CD4-positive, alpha-beta memory T cell (primary cell): ENCODE data around the gene PRDM16. TPM values are rescaled to one million over a fixed set of nuclear protein-coding genes. Genes with fewer than 3 reads are reported as not detected.

Source experiments
- CTCF ChIA-PET: fragments of 350-600 bp; sonication (Branson Sonifier 250); formaldehyde crosslinking; loops from one replicate; lab custom pipeline; 2021; ENCODE audit warnings: inconsistent platforms; ENCODE audit not compliant: partially characterized antibody; lab: Charles Lee
- POLR2A ChIA-PET: fragments of 350-600 bp; sonication (Branson Sonifier 250); formaldehyde crosslinking; loops from one replicate; lab custom pipeline; 2021; ENCODE audit not compliant: partially characterized antibody; lab: Charles Lee
- DNase-seq, 5 donors: peaks; one replicate each; pipeline versions ENCODE4 v3.0.0 to v3.0.0-alpha.2; 2020 to 2022; ENCODE audit warnings: mixed read lengths in 1 of 5
- H3K27ac ChIP-seq: one replicate; pipeline ENCODE4 v1.7.0; 2013; ENCODE audit warnings: low read depth, low read length
- H3K27me3 ChIP-seq: 2 replicates; pipeline ENCODE4 v1.7.0; 2013; ENCODE audit warnings: mild to moderate bottlenecking, low read length, moderate library complexity; ENCODE audit not compliant: insufficient read depth
- H3K36me3 ChIP-seq: 2 replicates; pipeline ENCODE4 v1.7.0; 2013; ENCODE audit warnings: mild to moderate bottlenecking, low read length, moderate library complexity; ENCODE audit not compliant: insufficient read depth
- H3K4me1 ChIP-seq: 2 replicates; pipeline ENCODE4 v1.7.0; 2013; ENCODE audit warnings: mild to moderate bottlenecking, low read length, moderate library complexity; ENCODE audit not compliant: insufficient read depth
- H3K4me3 ChIP-seq, 2 donors: one replicate each; pipeline ENCODE4 v1.7.0; 2013; ENCODE audit warnings: low read length in 2 of 2, mild to moderate bottlenecking in 1 of 2
- H3K9me3 ChIP-seq, 2 donors: one replicate each; pipeline ENCODE4 v1.7.0; 2013; ENCODE audit warnings: low read length in 2 of 2, control low read depth in 1 of 2; ENCODE audit not compliant: control insufficient read depth in 1 of 2
- H3K27ac Mint-ChIP-seq, 7 donors: one replicate each; pipeline ENCODE4 v1.8.0; 2020 to 2021; ENCODE audit warnings: mixed read lengths in 7 of 7, mild to moderate bottlenecking in 6 of 7, inconsistent platforms in 3 of 7, moderate library complexity in 3 of 7
- H3K27me3 Mint-ChIP-seq, 2 donors: one replicate each; pipeline ENCODE4 v1.8.0; 2020 to 2021; ENCODE audit warnings: mixed read lengths in 2 of 2
- H3K36me3 Mint-ChIP-seq, 2 donors: one replicate each; pipeline ENCODE4 v1.8.0; 2020 to 2021; ENCODE audit warnings: mixed read lengths in 2 of 2, inconsistent platforms in 1 of 2, mild to moderate bottlenecking in 1 of 2
- H3K4me1 Mint-ChIP-seq, 4 donors: one replicate each; pipeline ENCODE4 v1.8.0; 2020 to 2021; ENCODE audit warnings: mixed read lengths in 4 of 4, mild to moderate bottlenecking in 1 of 4
- H3K4me3 Mint-ChIP-seq, 8 donors: one replicate each; pipeline ENCODE4 v1.8.0; 2020 to 2021; ENCODE audit warnings: mixed read lengths in 8 of 8, mild to moderate bottlenecking in 7 of 8, moderate library complexity in 6 of 8, inconsistent platforms in 3 of 8
- H3K9me3 Mint-ChIP-seq, 8 donors: one replicate each; pipeline ENCODE4 v1.8.0; 2020 to 2021; ENCODE audit warnings: mixed read lengths in 8 of 8, mild to moderate bottlenecking in 5 of 8, inconsistent platforms in 3 of 8, moderate library complexity in 1 of 8
- intact Hi-C: fragments of 100-400 bp; cut with micrococcal nuclease; formaldehyde crosslinking; loops from one replicate; pipeline ENCODE4 v1.15.1; 2023
- polyA plus RNA-seq, 2 donors: library from polyadenylated mRNA; unstranded; fragments of 300-500 nt; fragmentation: Illumina TruSeq; gene quantifications; one replicate each; pipeline ENCODE4 v1.2.3, GENCODE V29; 2021
- total RNA-seq, 2 experiments: library from RNA; stranded (reverse); gene quantifications; one replicate each; pipeline ENCODE4 v1.2.3, GENCODE V29; 2021

PRDM16 gene
- total and polyA plus RNA-seq, 4 experiments from 2014 or later, result not detected

DNA sequence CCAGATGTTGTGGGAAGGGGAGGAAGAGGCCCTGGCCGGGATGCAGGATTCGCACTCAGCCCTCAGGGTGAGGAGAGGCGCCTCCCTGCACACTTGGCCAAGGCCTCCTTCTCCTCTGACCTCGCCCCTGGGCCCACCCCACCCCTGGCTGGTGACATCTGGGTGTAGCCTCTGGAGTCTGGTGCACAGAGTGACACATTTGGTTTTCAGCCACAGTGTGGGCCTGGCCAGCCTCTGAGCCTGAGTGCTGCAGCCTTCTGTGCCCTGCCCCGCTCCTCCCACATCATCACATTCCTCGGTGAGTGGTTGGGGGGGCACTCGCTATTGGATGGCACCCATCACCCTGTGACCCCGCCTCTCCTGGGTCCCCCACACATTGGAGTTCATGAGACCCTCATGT lies 45.8 kb downstream of the PRDM16 start:
- Mint-ChIP-seq H3K27me3 (no peaks in the 10 kb centered on the region), H3K27ac (no peak overlapping the region), H3K36me3 (no peaks in the 10 kb centered on the region), H3K9me3 (peaks cover 0 to 4% (median 0%) of the 10 kb centered on the region in 8 donors), H3K4me3 (no peak overlapping the region), H3K4me1 (no peaks in the 10 kb centered on the region)
- Histone ChIP-seq H3K36me3 (no peaks in the 10 kb centered on the region), H3K27ac (no peak overlapping the region), H3K9me3 (no peaks in the 10 kb centered on the region), H3K4me1 (no peaks in the 10 kb centered on the region), H3K4me3 (no peak overlapping the region), H3K27me3 (no peaks in the 10 kb centered on the region)
- ChIA-PET CTCF (no interaction called here), POLR2A (no interaction called here)
- DNase-seq, result no peak
- intact Hi-C loops, result no loop called here

DNA sequence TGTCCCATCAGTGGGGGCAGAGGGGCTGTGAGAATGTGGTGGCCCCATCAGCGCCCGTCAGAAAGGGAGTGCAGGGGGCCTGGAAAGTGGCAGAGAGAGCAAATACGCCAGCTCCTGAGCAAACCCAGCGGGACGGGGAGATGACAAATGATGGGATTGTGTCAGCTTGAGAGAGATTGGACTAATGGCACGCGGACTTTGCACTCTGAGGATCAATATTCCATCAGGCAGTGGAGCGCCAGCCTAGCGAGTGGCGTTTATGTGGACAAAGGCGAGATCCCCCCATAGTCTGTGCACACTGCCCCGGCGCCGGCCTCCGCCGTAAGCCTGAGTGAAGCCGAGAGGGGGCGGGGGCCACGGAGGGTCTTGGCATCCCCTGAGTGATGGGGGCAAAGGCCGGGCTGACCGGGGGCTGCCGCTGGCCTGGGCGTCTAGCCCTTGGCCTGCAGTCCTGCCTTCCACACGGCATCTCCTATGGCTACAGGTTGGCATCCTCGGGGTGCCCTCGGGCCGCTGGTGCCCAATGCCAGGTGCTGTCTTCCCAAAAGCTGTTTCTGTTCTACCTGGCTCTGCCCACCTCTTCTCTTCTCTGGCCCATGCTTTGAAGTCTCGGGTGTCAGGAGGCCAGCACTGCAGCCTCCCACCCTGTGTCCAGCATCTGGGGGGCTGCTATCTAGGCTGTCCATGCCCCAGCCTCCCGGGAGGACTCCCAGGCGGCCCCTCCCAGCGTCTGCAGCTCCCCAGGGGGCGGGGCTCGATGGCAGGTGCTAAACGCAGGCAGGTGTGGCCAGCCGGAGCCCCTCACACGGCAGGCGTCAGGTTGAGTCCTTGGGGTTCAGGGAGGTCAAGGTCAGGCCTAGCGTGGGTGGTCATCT lies 46.5 kb downstream of the PRDM16 start:
- no peak overlapping the region for H3K4me3 Mint-ChIP-seq
- POLR2A ChIA-PET, result no interaction called here
- no peaks in the 10 kb centered on the region for H3K4me1 ChIP-seq

DNA sequence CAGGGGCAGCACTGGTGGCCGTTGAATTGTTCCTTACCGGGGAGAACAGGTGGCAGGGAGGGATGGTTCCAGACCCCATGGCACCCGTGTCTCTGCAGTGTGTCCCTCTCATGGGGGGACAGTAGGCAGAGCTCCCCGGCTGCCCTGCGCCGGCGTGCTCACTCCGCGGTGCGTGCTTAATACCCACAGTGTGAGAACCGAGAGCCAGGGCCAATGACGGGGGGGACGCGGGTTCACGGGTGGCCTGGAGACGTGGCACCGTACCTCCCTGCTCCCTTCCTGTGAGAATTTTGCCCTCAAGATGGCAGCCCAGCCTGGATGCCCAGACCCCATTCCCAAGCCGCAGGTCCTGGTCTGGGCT lies 47.1 kb downstream of the PRDM16 start:
- intact Hi-C loops, result no loop called here
- H3K4me1 Mint-ChIP-seq, result no peaks in the 10 kb centered on the region
- CTCF ChIA-PET, result no interaction called here

More for the DNA sequence above, 46.5 kb downstream of the PRDM16 start:
- Histone ChIP-seq H3K36me3 (no peaks in the 10 kb centered on the region), H3K27ac (no peak overlapping the region), H3K9me3 (no peaks in the 10 kb centered on the region), H3K4me3 (no peak overlapping the region), H3K27me3 (no peaks in the 10 kb centered on the region)
- Mint-ChIP-seq H3K27me3 (no peaks in the 10 kb centered on the region), H3K4me1 (no peaks in the 10 kb centered on the region), H3K27ac (no peak overlapping the region), H3K9me3 (peaks cover 0 to 4% (median 0%) of the 10 kb centered on the region in 8 donors), H3K36me3 (no peaks in the 10 kb centered on the region)
- intact Hi-C loops, result no loop called here
- DNase-seq, result no peak
- CTCF ChIA-PET, result no interaction called here

DNA sequence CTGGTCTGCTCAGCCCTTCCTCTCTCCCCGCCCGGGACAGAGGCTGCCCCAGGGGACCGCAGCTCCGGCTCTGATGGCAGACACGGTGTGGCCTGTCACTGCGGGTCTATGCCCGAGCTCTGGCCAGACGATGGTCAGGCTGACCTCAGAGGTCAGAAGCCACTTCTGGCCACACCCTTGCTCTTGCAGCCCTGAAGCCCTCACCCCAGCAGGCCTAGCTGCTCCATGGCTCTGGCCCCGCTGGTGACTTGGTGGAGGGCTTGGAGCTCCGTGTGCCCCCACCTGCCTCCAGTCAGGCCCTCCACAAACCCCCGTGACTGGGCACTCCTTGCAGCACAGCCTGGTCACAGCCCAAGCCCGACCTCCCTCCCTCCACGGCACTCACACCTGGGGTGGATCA lies 47.6 kb downstream of the PRDM16 start:
- DNase-seq, result no peak
- no peaks in the 10 kb centered on the region for H3K9me3 ChIP-seq
- no peaks in the 10 kb centered on the region for H3K36me3 ChIP-seq
- H3K4me1 ChIP-seq, result no peaks in the 10 kb centered on the region
- H3K27ac ChIP-seq, result no peak overlapping the region
- ChIA-PET CTCF (no interaction called here), POLR2A (no interaction called here)
- intact Hi-C loops, result no loop called here
- Mint-ChIP-seq H3K4me1 (no peaks in the 10 kb centered on the region), H3K36me3 (no peaks in the 10 kb centered on the region), H3K9me3 (peaks cover 0 to 4% (median 0%) of the 10 kb centered on the region in 8 donors), H3K27me3 (no peaks in the 10 kb centered on the region), H3K4me3 (no peak overlapping the region), H3K27ac (no peak overlapping the region)
- H3K27me3 ChIP-seq, result no peaks in the 10 kb centered on the region
- H3K4me3 ChIP-seq, result no peak overlapping the region

More for the DNA sequence above, 47.1 kb downstream of the PRDM16 start:
- DNase-seq, result no peak
- Histone ChIP-seq H3K27me3 (no peaks in the 10 kb centered on the region), H3K36me3 (no peaks in the 10 kb centered on the region), H3K9me3 (no peaks in the 10 kb centered on the region), H3K4me1 (no peaks in the 10 kb centered on the region), H3K4me3 (no peak overlapping the region), H3K27ac (no peak overlapping the region)
- H3K9me3 Mint-ChIP-seq, result peaks cover 0 to 4% (median 0%) of the 10 kb centered on the region in 8 donors
- no peaks in the 10 kb centered on the region for H3K36me3 Mint-ChIP-seq
- H3K4me3 Mint-ChIP-seq, result no peak overlapping the region
- no peaks in the 10 kb centered on the region for H3K27me3 Mint-ChIP-seq
- H3K27ac Mint-ChIP-seq, result no peak overlapping the region
- POLR2A ChIA-PET, result no interaction called here

DNA sequence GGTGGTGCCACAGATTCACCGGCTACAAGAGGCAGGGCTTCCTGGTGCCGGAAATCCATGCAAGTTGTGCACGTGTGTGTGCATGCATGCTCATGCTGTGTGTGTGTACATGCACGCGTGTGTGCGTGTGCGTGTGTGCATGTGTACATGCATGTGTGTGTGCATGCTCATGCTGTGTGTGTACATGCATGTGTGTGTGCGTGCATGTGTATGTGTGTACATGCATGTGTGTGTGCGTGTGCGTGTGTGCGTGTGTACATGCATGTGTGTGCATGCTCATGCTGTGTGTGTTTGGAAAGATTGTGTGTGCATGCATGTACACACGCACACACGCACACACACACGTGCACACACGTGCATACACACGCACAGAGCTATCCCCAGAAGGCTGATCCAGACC lies 48.9 kb downstream of the PRDM16 start:
- Histone ChIP-seq H3K27ac (no peak overlapping the region), H3K4me3 (no peak overlapping the region), H3K27me3 (no peaks in the 10 kb centered on the region), H3K36me3 (no peaks in the 10 kb centered on the region), H3K4me1 (no peaks in the 10 kb centered on the region), H3K9me3 (no peaks in the 10 kb centered on the region)
- Mint-ChIP-seq H3K9me3 (peaks cover 0 to 4% (median 0%) of the 10 kb centered on the region in 8 donors), H3K4me1 (no peaks in the 10 kb centered on the region), H3K27me3 (no peaks in the 10 kb centered on the region), H3K27ac (no peak overlapping the region), H3K4me3 (no peak overlapping the region), H3K36me3 (no peaks in the 10 kb centered on the region)
- intact Hi-C loops, result no loop called here
- no peak for DNase-seq
- ChIA-PET CTCF (no interaction called here), POLR2A (no interaction called here)

DNA sequence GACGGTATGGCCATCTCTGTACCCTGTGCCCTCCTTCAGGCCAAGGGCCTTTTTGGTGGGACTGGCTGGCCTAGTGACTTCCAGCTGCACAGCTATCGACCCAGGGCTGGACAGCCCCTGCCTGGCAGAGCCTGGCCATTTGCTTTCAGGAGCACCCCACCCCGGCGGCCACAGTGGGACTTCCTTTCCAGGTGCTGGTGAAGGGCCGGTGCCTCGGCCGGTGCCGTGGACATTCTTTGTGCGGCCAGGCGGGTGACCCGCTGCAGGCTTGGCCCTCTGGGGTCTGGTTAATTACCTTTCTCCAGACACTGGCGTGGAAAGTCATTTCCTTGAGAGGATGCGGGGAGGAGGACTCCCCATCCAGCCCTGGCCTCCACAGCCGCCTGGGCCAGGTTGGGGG lies 50.1 kb downstream of the PRDM16 start:
- H3K4me1 ChIP-seq, result no peaks in the 10 kb centered on the region
- no peak overlapping the region for H3K27ac ChIP-seq
- Mint-ChIP-seq H3K36me3 (no peaks in the 10 kb centered on the region), H3K9me3 (peaks cover 0 to 2% (median 0%) of the 10 kb centered on the region in 8 donors), H3K27ac (no peak overlapping the region), H3K4me1 (no peaks in the 10 kb centered on the region), H3K27me3 (no peaks in the 10 kb centered on the region), H3K4me3 (no peak overlapping the region)
- ChIA-PET CTCF (no interaction called here), POLR2A (no interaction called here)
- H3K4me3 ChIP-seq, result no peak overlapping the region
- H3K27me3 ChIP-seq, result no peaks in the 10 kb centered on the region
- intact Hi-C loops, result no loop called here
- no peaks in the 10 kb centered on the region for H3K9me3 ChIP-seq
- H3K36me3 ChIP-seq, result no peaks in the 10 kb centered on the region
- DNase-seq, result no peak

DNA sequence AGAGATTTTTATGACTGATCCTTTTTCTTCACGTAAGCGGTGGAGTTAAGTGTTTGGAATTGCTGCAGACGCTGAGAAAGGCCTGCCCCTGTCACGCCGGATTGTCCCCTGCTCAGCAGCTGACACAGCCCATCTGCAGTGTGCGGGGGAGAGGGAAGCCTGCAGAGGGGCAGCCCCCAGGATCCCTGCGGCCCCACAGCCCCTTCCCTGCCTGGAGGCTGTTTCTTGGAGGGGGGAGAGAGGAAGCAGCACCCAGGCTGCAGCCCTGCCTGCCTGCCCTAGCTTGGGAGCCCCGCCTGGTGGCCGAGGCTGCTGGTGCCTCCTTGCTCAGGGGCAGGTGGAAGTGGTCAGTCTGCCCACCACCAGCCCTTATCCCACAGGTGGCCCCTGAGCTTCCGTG lies 50.7 kb downstream of the PRDM16 start:
- Mint-ChIP-seq H3K36me3 (no peaks in the 10 kb centered on the region), H3K27me3 (no peaks in the 10 kb centered on the region), H3K27ac (no peak overlapping the region), H3K4me1 (no peaks in the 10 kb centered on the region), H3K9me3 (no peaks in the 10 kb centered on the region), H3K4me3 (no peak overlapping the region)
- CTCF ChIA-PET, result no interaction called here
- Histone ChIP-seq H3K27me3 (no peaks in the 10 kb centered on the region), H3K4me3 (no peak overlapping the region), H3K36me3 (no peaks in the 10 kb centered on the region), H3K27ac (no peak overlapping the region), H3K4me1 (no peaks in the 10 kb centered on the region), H3K9me3 (no peaks in the 10 kb centered on the region)
- DNase-seq, result no peak
- intact Hi-C loops, result no loop called here
- POLR2A ChIA-PET, result no interaction called here
